ENCODE results near the gene VIPAS39.
"Not testable (repeated sequence)": the region's sequence is repeated elsewhere in the genome, so short reads cannot be mapped to it uniquely, and the experiment has no call there.

GRCh38 chr14:77416098-77416497 lies 41.3 kb downstream of the VIPAS39 start:
- not testable (repeated sequence) for TF ChIP-seq EZH2phosphoT487, CTCF (IDR thresholded peaks at IDR 0.05; ENCODE audit: low read length)

Measured in MM.1S (cell line).